IMR-90 (cell line): ENCODE measurements around the gene KCNT1. TPM values are rescaled to one million over a fixed set of nuclear protein-coding genes. Genes with fewer than 3 reads are reported as not detected.

ENCODE experiments used
- ATAC-seq: fragments of 200-7000 bp; cut with Tn5 transposase; 2 replicates; pipeline ENCODE4 v1.9.1; 2020; ENCODE audit warnings: low read depth, mild to moderate bottlenecking, moderate library complexity
- BruUV-seq: library from RNA; stranded (reverse); fragments of 400-500 nt; replicated peaks from 2 replicates; lab custom pipeline; 2021; lab: Mats Ljungman, UMichigan
- CTCF ChIA-PET: fragments of 300-600 bp; formaldehyde crosslinking; extraction: SDS; loops from one replicate; lab custom pipeline; 2021; ENCODE audit warnings: antibody characterized with exemption; lab: Yijun Ruan, JAX
- POLR2A ChIA-PET: fragments of 300-600 bp; sonication (Branson Sonifier 250); formaldehyde crosslinking; loops from one replicate; lab custom pipeline; 2022; ENCODE audit warnings: antibody characterized with exemption; ENCODE audit not compliant: unreplicated experiment; lab: Charles Lee
- DNase-seq: peaks from one replicate; pipeline ENCODE4 v3.0.0; 2013
- H2AFZ ChIP-seq: replicated peaks from 2 replicates; pipeline ENCODE3; 2013; ENCODE audit warnings: low read length, mild to moderate bottlenecking; ENCODE audit not compliant: poor library complexity
- H2AK5ac ChIP-seq: 2 replicates; pipeline ENCODE4 v1.6.1; 2013; ENCODE audit warnings: low read depth, low read length, inconsistent platforms
- H2AK9ac ChIP-seq: replicated peaks from 2 replicates; pipeline ENCODE3; 2013; ENCODE audit warnings: mild to moderate bottlenecking, low read depth, low read length, moderate library complexity; ENCODE audit not compliant: poor library complexity
- H2BK120ac ChIP-seq: 2 replicates; pipeline ENCODE4 v1.6.1; 2013; ENCODE audit warnings: low read depth, low read length, inconsistent platforms
- H2BK15ac ChIP-seq: 3 replicates; pipeline ENCODE4 v1.6.1; 2013; ENCODE audit warnings: low read depth, low read length, inconsistent platforms
- H2BK20ac ChIP-seq: 2 replicates; pipeline ENCODE4 v1.6.1; 2013; ENCODE audit warnings: low read depth, mild to moderate bottlenecking, inconsistent platforms, low read length, moderate library complexity
- H2BK5ac ChIP-seq: 2 replicates; pipeline ENCODE4 v1.6.1; 2013; ENCODE audit warnings: mild to moderate bottlenecking, low read depth, low read length, inconsistent platforms; ENCODE audit not compliant: poor library complexity, severe bottlenecking
- H3K14ac ChIP-seq: replicated peaks from 2 replicates; pipeline ENCODE4 v1.6.1; 2013; ENCODE audit warnings: low read depth, low read length, inconsistent platforms
- H3K18ac ChIP-seq: 2 replicates; pipeline ENCODE4 v1.6.1; 2013; ENCODE audit warnings: low read depth, low read length, control low read depth
- H3K23ac ChIP-seq: 2 replicates; pipeline ENCODE4 v1.6.1; 2013; ENCODE audit warnings: low read depth, low read length, inconsistent platforms
- H3K27ac ChIP-seq: 2 replicates; pipeline ENCODE4 v1.5.1; 2013; ENCODE audit warnings: mild to moderate bottlenecking, control low read depth, low read length; ENCODE audit not compliant: insufficient read depth
- H3K27me3 ChIP-seq: 2 replicates; pipeline ENCODE4 v1.6.1; 2013; ENCODE audit warnings: low read length; ENCODE audit not compliant: control insufficient read depth, insufficient read depth
- H3K36me3 ChIP-seq: 2 replicates; pipeline ENCODE4 v1.6.1; 2013; ENCODE audit warnings: low read length, mixed read lengths; ENCODE audit not compliant: control insufficient read depth, insufficient read depth
- H3K4ac ChIP-seq: 2 replicates; pipeline ENCODE4 v1.6.1; 2013; ENCODE audit warnings: low read depth, low read length, inconsistent platforms
- H3K4me1 ChIP-seq: 2 replicates; pipeline ENCODE4 v1.6.1; 2013; ENCODE audit warnings: low read length, mixed read lengths; ENCODE audit not compliant: control insufficient read depth, insufficient read depth
- H3K4me2 ChIP-seq: 2 replicates; pipeline ENCODE4 v1.6.1; 2013; ENCODE audit warnings: low read depth, mild to moderate bottlenecking, control low read depth, low read length, moderate library complexity
- H3K4me3 ChIP-seq: 2 replicates; pipeline ENCODE4 v1.5.1; 2013; ENCODE audit warnings: low read depth, mild to moderate bottlenecking, control low read depth, low read length, moderate library complexity; ENCODE audit not compliant: insufficient read depth
- H3K56ac ChIP-seq: 2 replicates; pipeline ENCODE4 v1.6.1; 2013; ENCODE audit warnings: low read length, inconsistent platforms; ENCODE audit not compliant: insufficient read depth; ENCODE audit errors: extremely low read depth
- H3K79me1 ChIP-seq, 2 experiments: 2 replicates each; pipeline ENCODE4 v1.6.1; 2013; ENCODE audit warnings: low read length in 2 of 2, inconsistent platforms in 1 of 2, low read depth in 1 of 2
- H3K9ac ChIP-seq: 2 replicates; pipeline ENCODE4 v1.6.1; 2013; ENCODE audit warnings: low read depth, low read length, control low read depth
- H3K9me1 ChIP-seq: 2 replicates; pipeline ENCODE4 v1.6.1; 2013; ENCODE audit warnings: low read length, inconsistent platforms; ENCODE audit not compliant: insufficient read depth
- H3K9me3 ChIP-seq: 2 replicates; pipeline ENCODE4 v1.6.1; 2013; ENCODE audit warnings: low read length; ENCODE audit not compliant: control insufficient read depth, insufficient read depth
- H4K20me1 ChIP-seq: 2 replicates; pipeline ENCODE4 v1.6.1; 2013; ENCODE audit warnings: low read length, inconsistent platforms; ENCODE audit not compliant: insufficient read depth
- H4K5ac ChIP-seq: 2 replicates; pipeline ENCODE4 v1.6.1; 2013; ENCODE audit warnings: mild to moderate bottlenecking, low read depth, low read length, control low read depth
- H4K8ac ChIP-seq, 2 experiments: 2 replicates each; pipeline ENCODE4 v1.6.1; 2013; ENCODE audit warnings: low read depth in 2 of 2, low read length in 2 of 2, control low read depth in 1 of 2, inconsistent platforms in 1 of 2
- H4K91ac ChIP-seq: 2 replicates; pipeline ENCODE4 v1.6.1; 2013; ENCODE audit warnings: low read depth, low read length, inconsistent platforms; ENCODE audit not compliant: insufficient read depth
- BHLHE40 ChIP-seq: fragments of 150-350 bp; IDR thresholded peaks from 2 replicates; pipeline ENCODE4 v1.6.1; 2016; ENCODE audit warnings: mild to moderate bottlenecking, low read depth, low read length
- CEBPB ChIP-seq: IDR thresholded peaks from 2 replicates; pipeline ENCODE4 v1.6.1; 2012; ENCODE audit warnings: low read depth, low read length, improper control_type of control experiment
- CHD1 ChIP-seq: IDR thresholded peaks from 2 replicates; pipeline ENCODE4 v1.6.1; 2012; ENCODE audit warnings: low read depth, low read length, improper control_type of control experiment
- CTCF ChIP-seq: conservative IDR thresholded peaks from 2 replicates; pipeline ENCODE4 v1.5.1; 2012; ENCODE audit warnings: mild to moderate bottlenecking, low read depth, low read length, improper control_type of control experiment
- ELK1 ChIP-seq: fragments of 150-350 bp; IDR thresholded peaks from 2 replicates; pipeline ENCODE4 v1.6.1; 2016; ENCODE audit warnings: low read depth, mild to moderate bottlenecking, low read length, moderate library complexity, borderline replicate concordance
- FOS ChIP-seq: fragments of 150-350 bp; IDR thresholded peaks from 2 replicates; pipeline ENCODE4 v1.6.1; 2016; ENCODE audit warnings: low read depth, low read length
- MAFK ChIP-seq: IDR thresholded peaks from 2 replicates; pipeline ENCODE4 v1.6.1; 2012; ENCODE audit warnings: low read depth, low read length, improper control_type of control experiment
- MAZ ChIP-seq: IDR thresholded peaks from 2 replicates; pipeline ENCODE4 v1.6.1; 2012; ENCODE audit warnings: low read depth, mild to moderate bottlenecking, low read length, improper control_type of control experiment, moderate library complexity, borderline replicate concordance
- MXI1 ChIP-seq: IDR thresholded peaks from 2 replicates; pipeline ENCODE4 v1.6.1; 2012; ENCODE audit warnings: low read depth, mild to moderate bottlenecking, low read length, moderate library complexity, borderline replicate concordance
- NFE2L2 ChIP-seq: fragments of 150-350 bp; IDR thresholded peaks from 2 replicates; pipeline ENCODE4 v1.6.1; 2016; ENCODE audit warnings: low read depth, mild to moderate bottlenecking, low read length
- RAD21 ChIP-seq: IDR thresholded peaks from 2 replicates; pipeline ENCODE4 v1.6.1; 2012; ENCODE audit warnings: low read length, improper control_type of control experiment
- RCOR1 ChIP-seq: IDR thresholded peaks from 2 replicates; pipeline ENCODE4 v1.6.1; 2012; ENCODE audit warnings: mild to moderate bottlenecking, low read length, improper control_type of control experiment; ENCODE audit not compliant: insufficient replicate concordance
- RFX5 ChIP-seq: IDR thresholded peaks from 2 replicates; pipeline ENCODE4 v1.8.0; 2012; ENCODE audit warnings: low read depth, mild to moderate bottlenecking, low read length, moderate library complexity
- SMC3 ChIP-seq: fragments of 150-350 bp; IDR thresholded peaks from 2 replicates; pipeline ENCODE4 v1.6.1; 2016; ENCODE audit warnings: low read depth, mild to moderate bottlenecking, antibody characterized with exemption, low read length, moderate library complexity
- USF2 ChIP-seq: fragments of 150-350 bp; IDR thresholded peaks from 2 replicates; pipeline ENCODE4 v1.6.1; 2017; ENCODE audit warnings: mild to moderate bottlenecking, antibody characterized with exemption, low read length, low read depth
- WGBS, 2 experiments: methylation state at CpG; one replicate each; pipeline versions ENCODE4 v1.1.5 to v1.1.7; 2013; ENCODE audit warnings: missing lambda C conversion rate in 2 of 2; ENCODE audit not compliant: insufficient read length in 1 of 2; ENCODE audit errors: extremely low coverage in 2 of 2; 5-methylcytosine and 5-hydroxymethylcytosine counted together
- dilution Hi-C: fragments of 300-500 bp; cut with HindIII; formaldehyde crosslinking; loops from one replicate; pipeline ENCODE4 v1.14.3; 2018; ENCODE audit warnings: low sequenced_read_pairs; ENCODE audit not compliant: unreplicated experiment
- in situ Hi-C: fragments of 300-500 bp; cut with MboI; formaldehyde crosslinking; loops from 3 replicates; pipeline ENCODE4 v1.14.3; 2019; ENCODE audit warnings: low sequenced_read_pairs, inconsistent platforms, mixed read lengths
- intact Hi-C: fragments of 100-400 bp; cut with micrococcal nuclease; formaldehyde crosslinking; loops from 2 replicates; pipeline ENCODE4 v1.10.0; 2022
- polyA plus RNA-seq, 3 experiments: library from polyadenylated mRNA; depleted of rRNA; stranded (reverse); fragments of >200 nt; gene quantifications; 2 replicates each; pipeline ENCODE4 v1.2.3, GENCODE V29; 2012; ENCODE audit warnings: low replicate concordance in 1 of 3
- total RNA-seq: library from RNA; depleted of rRNA; stranded (reverse); fragments of >200 nt; gene quantifications from 2 replicates; pipeline ENCODE4 v1.2.3, GENCODE V29; 2012

The KCNT1 gene
- total and polyA plus RNA-seq, 2 of the 4 experiments (the other 2 are of a cell fraction): not detected

DNA sequence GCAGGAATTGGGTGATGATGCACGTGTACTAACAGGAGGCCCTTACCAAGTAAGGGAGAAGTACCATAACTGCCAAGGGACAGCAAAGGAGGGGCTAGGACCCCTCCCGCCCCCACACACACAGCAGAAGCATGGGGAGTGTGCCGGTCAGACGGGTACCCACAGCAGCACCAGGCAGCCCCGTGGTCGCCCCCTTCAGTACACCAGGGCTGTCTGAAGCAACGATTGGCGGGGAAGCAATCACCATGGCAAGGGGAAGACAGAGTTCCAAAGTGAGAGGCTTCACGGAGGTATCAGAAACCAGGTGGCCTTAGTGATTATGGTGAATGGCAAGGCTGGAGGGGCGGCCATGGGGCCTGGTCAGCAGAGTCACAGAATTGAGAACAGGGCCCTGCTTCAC, 133.1 kb downstream of the KCNT1 start:
- Histone ChIP-seq H2AK9ac (no peak overlapping the region), H2BK20ac (no peak overlapping the region), H4K91ac (no peak overlapping the region), H4K20me1 (peaks cover 33% of the 10 kb centered on the region), H3K23ac (no peak overlapping the region), H2AK5ac (no peak overlapping the region), H3K4me3 (no peak overlapping the region), H2AFZ (no peak overlapping the region), H3K27ac (no peak overlapping the region), H3K9me3 (no peaks in the 10 kb centered on the region), H3K4me2 (no peak overlapping the region), H3K79me1 (peaks cover 39 to 62% of the 10 kb centered on the region in 2 experiments), H3K4me1 (no peaks in the 10 kb centered on the region), H2BK5ac (no peak overlapping the region), H3K14ac (no peak overlapping the region), H3K27me3 (no peaks in the 10 kb centered on the region), H2BK120ac (no peak overlapping the region), H3K9me1 (peaks cover 36% of the 10 kb centered on the region), H3K9ac (no peak overlapping the region), H3K36me3 (peaks cover 8% of the 10 kb centered on the region), H3K18ac (no peak overlapping the region), H3K56ac (no peak overlapping the region), H2BK15ac (no peak overlapping the region), H4K5ac (no peak overlapping the region), H3K4ac (no peak overlapping the region), H4K8ac (no peak overlapping the region)
- WGBS, 2 experiments: 100% methylated on average over 2 of the region's 10 CpGs; no CpG with 5 or more reads in 1 of the 2 experiments
- dilution Hi-C loops (no loop called here), intact Hi-C loops (no loop called here), in situ Hi-C loops (no loop called here)
- BruUV-seq: no TSS peak
- ATAC-seq (no peak), DNase-seq (no peak)
- no peak for TF ChIP-seq CEBPB
- no peak for TF ChIP-seq MAZ
- no peak for TF ChIP-seq MAFK
- TF ChIP-seq SMC3: no peak
- no peak for TF ChIP-seq RCOR1
- no peak for TF ChIP-seq RFX5
- no peak for TF ChIP-seq RAD21
- no peak for TF ChIP-seq FOS
- no peak for TF ChIP-seq USF2
- TF ChIP-seq CTCF: no peak
- TF ChIP-seq CHD1: no peak
- no peak for TF ChIP-seq BHLHE40
- no peak for TF ChIP-seq ELK1
- no peak for TF ChIP-seq NFE2L2
- TF ChIP-seq MXI1: no peak
- POLR2A ChIA-PET: no interaction called here
- CTCF ChIA-PET: no interaction called here
